ENCODE data around the gene COL10A1. TPM values are rescaled to one million over a fixed set of nuclear protein-coding genes. Genes with fewer than 3 reads are reported as not detected.

COL10A1 gene
- total RNA-seq, 1 donor from 2014 or later = not detected

DNA sequence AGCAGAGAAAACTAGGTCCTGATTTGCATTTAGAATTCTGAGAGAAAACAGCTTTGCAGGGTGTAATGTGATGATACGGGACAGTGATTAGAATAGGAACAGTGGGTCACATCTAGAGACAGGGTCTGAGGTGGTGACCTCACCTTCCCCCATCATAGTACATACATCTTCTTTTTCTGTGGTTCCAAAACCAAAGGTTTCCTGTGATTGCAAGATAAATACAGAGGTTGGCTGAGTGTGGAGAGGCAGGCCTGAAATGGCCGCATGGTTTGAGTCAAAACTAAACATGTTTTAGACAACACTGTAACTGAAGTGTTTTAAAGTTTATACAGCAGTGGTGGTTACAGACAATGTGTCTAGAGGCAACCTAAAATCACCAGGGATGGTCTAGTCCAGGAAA lies 35.7 kb downstream of the COL10A1 start:
- Histone ChIP-seq H2AFZ (ENCODE audit: low read depth, low read length) (no peak overlapping the region), H3K4me1 (ENCODE audit: insufficient read depth, low read length) (no peaks in the 10 kb centered on the region), H3K36me3 (ENCODE audit: insufficient read depth, low read length) (no peaks in the 10 kb centered on the region), H3K27ac (ENCODE audit: low read depth, low read length) (no peak overlapping the region), H3K4me3 (ENCODE audit: insufficient read depth, low read depth, low read length) (no peak overlapping the region), H3K9ac (ENCODE audit: low read length) (no peak overlapping the region), H4K20me1 (ENCODE audit: insufficient read depth, low read length) (no peaks in the 10 kb centered on the region), H3K79me2 (ENCODE audit: insufficient read depth, low read length) (no peaks in the 10 kb centered on the region), H3K27me3 (ENCODE audit: insufficient read depth, low read length) (no peaks in the 10 kb centered on the region), H3K4me2 (ENCODE audit: low read length) (no peak overlapping the region), H3K9me3 (ENCODE audit: insufficient read depth, low read depth, low read length) (no peaks in the 10 kb centered on the region)
- FAIRE-seq (no peak), DNase-seq (ENCODE audit: low read depth) (no peak)
- H3K4me1 Mint-ChIP-seq (ENCODE audit: low read depth, unreplicated experiment) = peaks cover 10% of the 10 kb centered on the region
- no peak overlapping the region for H3K4me3 Mint-ChIP-seq (ENCODE audit: unreplicated experiment)
- no peaks in the 10 kb centered on the region for H3K27me3 Mint-ChIP-seq (ENCODE audit: low read depth, unreplicated experiment)
- TF ChIP-seq EZH2 (IDR thresholded peaks at IDR 0.05; ENCODE audit: insufficient read depth, low read length) = no peak
- TF ChIP-seq, protein P1, sequence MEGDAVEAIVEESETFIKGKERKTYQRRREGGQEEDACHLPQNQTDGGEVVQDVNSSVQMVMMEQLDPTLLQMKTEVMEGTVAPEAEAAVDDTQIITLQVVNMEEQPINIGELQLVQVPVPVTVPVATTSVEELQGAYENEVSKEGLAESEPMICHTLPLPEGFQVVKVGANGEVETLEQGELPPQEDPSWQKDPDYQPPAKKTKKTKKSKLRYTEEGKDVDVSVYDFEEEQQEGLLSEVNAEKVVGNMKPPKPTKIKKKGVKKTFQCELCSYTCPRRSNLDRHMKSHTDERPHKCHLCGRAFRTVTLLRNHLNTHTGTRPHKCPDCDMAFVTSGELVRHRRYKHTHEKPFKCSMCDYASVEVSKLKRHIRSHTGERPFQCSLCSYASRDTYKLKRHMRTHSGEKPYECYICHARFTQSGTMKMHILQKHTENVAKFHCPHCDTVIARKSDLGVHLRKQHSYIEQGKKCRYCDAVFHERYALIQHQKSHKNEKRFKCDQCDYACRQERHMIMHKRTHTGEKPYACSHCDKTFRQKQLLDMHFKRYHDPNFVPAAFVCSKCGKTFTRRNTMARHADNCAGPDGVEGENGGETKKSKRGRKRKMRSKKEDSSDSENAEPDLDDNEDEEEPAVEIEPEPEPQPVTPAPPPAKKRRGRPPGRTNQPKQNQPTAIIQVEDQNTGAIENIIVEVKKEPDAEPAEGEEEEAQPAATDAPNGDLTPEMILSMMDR (IDR thresholded peaks at IDR 0.05; ENCODE audit: insufficient read depth, low read depth, low read length) = no peak
- H3K9me3 Mint-ChIP-seq (ENCODE audit: unreplicated experiment) = no peaks in the 10 kb centered on the region
- H3K36me3 Mint-ChIP-seq (ENCODE audit: low read depth, unreplicated experiment) = no peaks in the 10 kb centered on the region
- H3K27ac Mint-ChIP-seq (ENCODE audit: unreplicated experiment) = no peak overlapping the region

DNA sequence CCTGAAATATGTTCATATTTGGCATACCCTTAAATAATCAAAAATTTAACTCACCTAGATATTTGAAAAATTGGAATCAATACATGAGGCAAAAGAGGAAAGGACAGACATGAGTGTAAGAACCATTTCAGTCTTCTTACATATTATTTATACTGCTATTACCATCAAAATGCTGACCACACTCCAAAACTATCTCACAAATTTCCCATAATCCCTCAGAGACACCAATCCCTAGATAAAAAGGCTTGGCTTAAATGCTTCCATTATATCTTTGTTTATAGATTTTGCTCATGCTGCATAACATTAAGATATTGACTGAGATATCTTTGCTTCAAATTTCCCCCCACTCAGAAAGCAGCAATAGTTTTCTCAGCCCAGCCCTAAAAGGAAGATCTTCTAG lies 37.0 kb downstream of the COL10A1 start:
- Histone ChIP-seq H3K4me3 (ENCODE audit: insufficient read depth, low read depth, low read length) (no peak overlapping the region), H4K20me1 (ENCODE audit: insufficient read depth, low read length) (no peaks in the 10 kb centered on the region), H3K9ac (ENCODE audit: low read length) (no peak overlapping the region), H3K36me3 (ENCODE audit: insufficient read depth, low read length) (no peaks in the 10 kb centered on the region), H3K4me2 (ENCODE audit: low read length) (no peak overlapping the region), H3K27ac (ENCODE audit: low read depth, low read length) (no peak overlapping the region), H2AFZ (ENCODE audit: low read depth, low read length) (no peak overlapping the region), H3K79me2 (ENCODE audit: insufficient read depth, low read length) (no peaks in the 10 kb centered on the region), H3K27me3 (ENCODE audit: insufficient read depth, low read length) (no peaks in the 10 kb centered on the region), H3K9me3 (ENCODE audit: insufficient read depth, low read depth, low read length) (no peaks in the 10 kb centered on the region), H3K4me1 (ENCODE audit: insufficient read depth, low read length) (no peaks in the 10 kb centered on the region)
- FAIRE-seq (no peak), DNase-seq (ENCODE audit: low read depth) (peak; percentile 57)
- TF ChIP-seq, protein P1 (IDR thresholded peaks at IDR 0.05; ENCODE audit: insufficient read depth, low read depth, low read length) = no peak
- TF ChIP-seq EZH2 (IDR thresholded peaks at IDR 0.05; ENCODE audit: insufficient read depth, low read length) = no peak
- no peaks in the 10 kb centered on the region for H3K9me3 Mint-ChIP-seq (ENCODE audit: unreplicated experiment)
- H3K27me3 Mint-ChIP-seq (ENCODE audit: low read depth, unreplicated experiment) = no peaks in the 10 kb centered on the region
- peak overlapping the region; percentile 10 for H3K27ac Mint-ChIP-seq (ENCODE audit: unreplicated experiment)
- no peak overlapping the region for H3K4me3 Mint-ChIP-seq (ENCODE audit: unreplicated experiment)
- H3K4me1 Mint-ChIP-seq (ENCODE audit: low read depth, unreplicated experiment) = peaks cover 12% of the 10 kb centered on the region
- H3K36me3 Mint-ChIP-seq (ENCODE audit: low read depth, unreplicated experiment) = no peaks in the 10 kb centered on the region

DNA sequence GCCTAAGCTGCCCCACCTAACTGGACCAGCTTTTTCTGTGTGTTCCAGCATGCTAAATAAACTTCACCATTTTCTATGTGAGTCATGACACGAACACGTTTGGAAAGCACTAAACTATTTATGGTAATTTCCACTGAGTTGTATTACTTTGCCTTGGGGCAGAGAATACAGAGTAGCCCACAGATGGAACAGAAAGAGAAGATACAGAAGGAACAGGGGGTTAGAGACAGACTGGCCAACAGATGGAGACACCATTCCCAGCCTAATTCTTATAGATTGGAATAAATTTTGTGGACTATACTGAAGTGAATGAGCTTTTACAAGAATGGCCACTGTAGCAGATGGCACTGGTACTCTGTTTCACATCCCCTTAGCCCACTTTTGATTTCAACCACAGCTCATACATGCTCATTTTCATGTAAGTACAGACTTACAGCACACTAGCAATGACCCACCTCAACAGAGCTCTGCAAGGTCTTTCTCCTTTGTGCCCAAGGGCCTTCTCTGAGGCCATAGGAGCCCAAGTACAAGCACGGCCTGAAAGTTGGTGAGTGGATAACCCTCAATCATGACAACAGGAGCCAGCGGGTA lies 38.4 kb downstream of the COL10A1 start:
- no peak overlapping the region for H3K27ac ChIP-seq (ENCODE audit: low read depth, low read length)
- Mint-ChIP-seq H3K27ac (ENCODE audit: unreplicated experiment) (peak overlapping the region; percentile 10), H3K4me1 (ENCODE audit: low read depth, unreplicated experiment) (peaks cover 12% of the 10 kb centered on the region), H3K9me3 (ENCODE audit: unreplicated experiment) (no peaks in the 10 kb centered on the region), H3K4me3 (ENCODE audit: unreplicated experiment) (no peak overlapping the region), H3K27me3 (ENCODE audit: low read depth, unreplicated experiment) (no peaks in the 10 kb centered on the region), H3K36me3 (ENCODE audit: low read depth, unreplicated experiment) (no peaks in the 10 kb centered on the region)
- H4K20me1 ChIP-seq (ENCODE audit: insufficient read depth, low read length) = no peaks in the 10 kb centered on the region
- TF ChIP-seq, protein P1 (IDR thresholded peaks at IDR 0.05; ENCODE audit: insufficient read depth, low read depth, low read length) = peak; percentile 7
- TF ChIP-seq EZH2 (IDR thresholded peaks at IDR 0.05; ENCODE audit: insufficient read depth, low read length) = no peak
- no peaks in the 10 kb centered on the region for H3K79me2 ChIP-seq (ENCODE audit: insufficient read depth, low read length)
- no peaks in the 10 kb centered on the region for H3K36me3 ChIP-seq (ENCODE audit: insufficient read depth, low read length)
- no peaks in the 10 kb centered on the region for H3K9me3 ChIP-seq (ENCODE audit: insufficient read depth, low read depth, low read length)
- H3K9ac ChIP-seq (ENCODE audit: low read length) = no peak overlapping the region
- DNase-seq (ENCODE audit: low read depth) (peak; percentile 63), FAIRE-seq (no peak)
- no peak overlapping the region for H3K4me3 ChIP-seq (ENCODE audit: insufficient read depth, low read depth, low read length)
- H3K27me3 ChIP-seq (ENCODE audit: insufficient read depth, low read length) = no peaks in the 10 kb centered on the region
- no peaks in the 10 kb centered on the region for H3K4me1 ChIP-seq (ENCODE audit: insufficient read depth, low read length)
- peak overlapping the region; percentile 31 for H2AFZ ChIP-seq (ENCODE audit: low read depth, low read length)
- H3K4me2 ChIP-seq (ENCODE audit: low read length) = no peak overlapping the region

Measured in astrocyte (in vitro differentiated cells and primary cell).